Endothelial cell of umbilical vein (primary cell): ENCODE data around the gene PLEKHG5. TPM values are rescaled to one million over a fixed set of nuclear protein-coding genes. Genes with fewer than 3 reads are reported as not detected.

Experiments used
- Bru-seq: library from RNA; stranded (reverse); fragments of 400-500 nt; gene quantifications from one replicate; lab custom pipeline; 2021; lab: Mats Ljungman, UMichigan
- BruChase-seq, 2 experiments: library from RNA; stranded (reverse); fragments of 400-500 nt; gene quantifications; one replicate each; lab custom pipeline; 2021; lab: Mats Ljungman, UMichigan
- BruUV-seq: library from RNA; stranded (reverse); fragments of 400-500 nt; replicated peaks from 2 replicates; lab custom pipeline; 2021; lab: Mats Ljungman, UMichigan
- CTCF ChIA-PET: fragments of 300-600, 350-600 bp; sonication (Branson Sonifier 250); formaldehyde crosslinking; loops from one replicate; lab custom pipeline; 2021; ENCODE audit warnings: antibody characterized with exemption, inconsistent platforms; lab: Charles Lee
- POLR2A ChIA-PET: fragments of 300-600, 350-600 bp; sonication (Branson Sonifier 250); formaldehyde crosslinking; loops from one replicate; lab custom pipeline; 2021; ENCODE audit warnings: antibody characterized with exemption, inconsistent platforms; lab: Charles Lee
- DNase-seq: peaks from one replicate; pipeline ENCODE4 v3.0.0-alpha.2; 2011; ENCODE audit warnings: low read depth, low spot score
- FAIRE-seq: peaks from 2 replicates; lab custom pipeline; 2011; peaks lifted over from hg19 to GRCh38; lab: Jason Lieb, UNC
- H2AFZ ChIP-seq: 2 replicates; pipeline ENCODE4 v1.6.0; 2012; ENCODE audit warnings: low read depth, low read length, control low read depth, inconsistent platforms
- H3K27ac ChIP-seq: 2 replicates; pipeline ENCODE4 v1.5.1; 2011; ENCODE audit warnings: low read depth, mild to moderate bottlenecking, control low read depth, low read length, moderate library complexity; ENCODE audit not compliant: insufficient read depth
- H3K27me3 ChIP-seq, 2 experiments: 2 replicates each; pipeline versions ENCODE4 v1.6.0 to v1.6.1; 2011; ENCODE audit warnings: low read length in 2 of 2, mixed read lengths in 1 of 2; ENCODE audit not compliant: control insufficient read depth in 2 of 2, insufficient read depth in 2 of 2
- H3K36me3 ChIP-seq, 2 experiments: 2 replicates in 1 of 2; 3 replicates in 1 of 2; pipeline ENCODE4 v1.5.1; 2011; ENCODE audit warnings: low read length in 2 of 2, mild to moderate bottlenecking in 1 of 2, moderate library complexity in 1 of 2; ENCODE audit not compliant: control insufficient read depth in 2 of 2, insufficient read depth in 2 of 2; ENCODE audit errors: extremely low read depth in 1 of 2
- H3K4me1 ChIP-seq: 3 replicates; pipeline ENCODE4 v1.5.1; 2011; ENCODE audit warnings: mild to moderate bottlenecking, low read length; ENCODE audit not compliant: control insufficient read depth, insufficient read depth; ENCODE audit errors: extremely low read depth
- H3K4me2 ChIP-seq: 2 replicates; pipeline ENCODE4 v1.6.1; 2011; ENCODE audit warnings: low read length, control low read depth, mixed read lengths; ENCODE audit not compliant: insufficient read depth
- H3K4me3 ChIP-seq, 3 experiments: fragments of 200-600 bp in 1 of 3; sonication (generic), shearing (Covaris generic) in 1 of 3; replicated peaks in 1 of 3; 2 replicates each; pipeline ENCODE4 v1.5.1; 2011 to 2016; ENCODE audit warnings: control low read depth in 3 of 3, low read length in 3 of 3, mild to moderate bottlenecking in 2 of 3, inconsistent platforms in 1 of 3, low read depth in 1 of 3, moderate library complexity in 1 of 3; ENCODE audit not compliant: insufficient read depth in 1 of 3
- H3K79me2 ChIP-seq: 2 replicates; pipeline ENCODE4 v1.6.0; 2012; ENCODE audit warnings: low read length, inconsistent platforms; ENCODE audit not compliant: control insufficient read depth, insufficient read depth
- H3K9ac ChIP-seq: replicated peaks from 2 replicates; pipeline ENCODE3; 2011; ENCODE audit warnings: low read length, control low read depth; ENCODE audit not compliant: insufficient read depth; ENCODE audit errors: extremely low read depth
- H3K9me1 ChIP-seq: replicated peaks from 3 replicates; pipeline ENCODE4 v1.6.0; 2011; ENCODE audit warnings: mild to moderate bottlenecking, low read length; ENCODE audit not compliant: control insufficient read depth, insufficient read depth; ENCODE audit errors: extremely low read depth
- H3K9me3 ChIP-seq: replicated peaks from 2 replicates; pipeline ENCODE4 v1.5.1; 2012; ENCODE audit warnings: low read length, inconsistent platforms; ENCODE audit not compliant: control insufficient read depth, insufficient read depth
- H4K20me1 ChIP-seq: replicated peaks from 2 replicates; pipeline ENCODE3; 2011; ENCODE audit warnings: mild to moderate bottlenecking, low read length; ENCODE audit not compliant: control insufficient read depth, insufficient read depth; ENCODE audit errors: extremely low read depth
- CTCF ChIP-seq, 2 donors: IDR thresholded peaks; 1 replicate in 1 of 2; 2 replicates in 1 of 2; pipeline ENCODE4 v1.5.1; 2011; ENCODE audit warnings: low read length in 2 of 2, mild to moderate bottlenecking in 2 of 2, moderate library complexity in 2 of 2, control low read depth in 1 of 2, inconsistent platforms in 1 of 2, low read depth in 1 of 2; ENCODE audit not compliant: insufficient read depth in 1 of 2; ENCODE audit errors: extremely low read depth in 1 of 2
- EZH2 ChIP-seq: IDR thresholded peaks from 2 replicates; pipeline ENCODE4 v1.6.1; 2012; ENCODE audit warnings: borderline replicate concordance, low read depth, mild to moderate bottlenecking, moderate library complexity, low read length, inconsistent platforms; ENCODE audit not compliant: severe bottlenecking
- FOS ChIP-seq: IDR thresholded peaks from 2 replicates; pipeline ENCODE4 v1.6.1; 2011; ENCODE audit warnings: mild to moderate bottlenecking, low read length, moderate library complexity, borderline replicate concordance; ENCODE audit not compliant: insufficient read depth
- GATA2 ChIP-seq: IDR thresholded peaks from 2 replicates; pipeline ENCODE4 v1.7.0; 2011; ENCODE audit warnings: low read depth, mild to moderate bottlenecking, moderate library complexity, mixed read lengths, low read length; ENCODE audit not compliant: insufficient read length, insufficient read depth
- JUN ChIP-seq: IDR thresholded peaks from 2 replicates; pipeline ENCODE4 v1.6.1; 2011; ENCODE audit warnings: borderline replicate concordance, low read depth; ENCODE audit not compliant: insufficient read length, insufficient read depth
- MAX ChIP-seq: IDR thresholded peaks from 2 replicates; pipeline ENCODE4 v1.6.1; 2011; ENCODE audit not compliant: insufficient read depth, insufficient read length
- MYC ChIP-seq: IDR thresholded peaks from one replicate; pipeline ENCODE4 v1.6.1; 2011; ENCODE audit warnings: mild to moderate bottlenecking, low read depth, low read length
- POLR2A ChIP-seq: IDR thresholded peaks from 2 replicates; pipeline ENCODE4 v1.6.1; 2012; ENCODE audit warnings: low read depth, mild to moderate bottlenecking, control low read depth, low read length
- POLR2AphosphoS5 ChIP-seq: IDR thresholded peaks from 2 replicates; pipeline ENCODE4 v1.6.1; 2012; ENCODE audit warnings: low read depth, mild to moderate bottlenecking, control low read depth, low read length, moderate library complexity; ENCODE audit not compliant: insufficient read depth
- dilution Hi-C: fragments of 300-500 bp; cut with MboI; formaldehyde crosslinking; loops from one replicate; pipeline ENCODE4 v1.15.0; 2019; ENCODE audit warnings: low sequenced_read_pairs; ENCODE audit not compliant: extremely low pct_ligation_motif_present
- intact Hi-C: fragments of 100-400 bp; cut with micrococcal nuclease; formaldehyde crosslinking; loops from one replicate; pipeline ENCODE4 v1.10.0; 2022
- long read RNA-seq: library from polyadenylated mRNA; stranded (forward); transcript quantifications from one replicate; pipeline ENCODE4 v2.0.0, GENCODE V29; 2021
- polyA minus RNA-seq, 3 experiments: library from RNA; depleted of rRNA, polyadenylated mRNA; stranded (reverse); fragments of >200 nt; gene quantifications; 1 replicate in 1 of 3; 2 replicates in 2 of 3; pipeline ENCODE4 v1.2.3, GENCODE V29; 2011
- polyA plus RNA-seq, 4 experiments: library from polyadenylated mRNA; depleted of rRNA in 3 of 4; stranded (reverse) in 3 of 4; unstranded in 1 of 4; fragments of >200 nt; gene quantifications; 2 replicates each; pipeline versions ENCODE4 v1.2.1 to v1.2.3, GENCODE V29; 2011 to 2012; ENCODE audit warnings: missing spikeins in 1 of 4
- total RNA-seq: library from RNA; stranded (reverse); gene quantifications from 2 replicates; pipeline ENCODE4 v1.2.3, GENCODE V29; 2021

The PLEKHG5 gene
- total RNA-seq (56.9 and 68.3 TPM in 2 replicates), polyA plus RNA-seq (30.6 and 40.8 TPM in 2 replicates), polyA minus RNA-seq (24.3 and 28.8 TPM in 2 replicates), Bru-seq, nascent RNA (percentile 47 among the genes with signal in this experiment), BruChase-seq, experiment 1, labeled RNA remaining after a 6-hour chase (percentile 84 among the genes with signal in this experiment), BruChase-seq, experiment 2, labeled RNA remaining after a 2-hour chase (percentile 69 among the genes with signal in this experiment)
- 15.3 and 21.4 TPM in 2 replicates for polyA plus RNA-seq (2011; cell fraction: cytosol; rRNA removed)
- 140 and 157 TPM in 2 replicates for polyA plus RNA-seq (2011; cell fraction: nucleus; rRNA removed)
- polyA plus RNA-seq (2012), result 25.4 and 32.1 TPM in 2 replicates
- 1.3 TPM for polyA minus RNA-seq (2011; cell fraction: cytosol; rRNA and poly(A)+ RNA removed)
- polyA minus RNA-seq (2011; cell fraction: nucleus; rRNA and poly(A)+ RNA removed), result 33.5 and 67.5 TPM in 2 replicates
- long read RNA-seq, full-length matches to known transcripts, result 4 of 47 reads
- long read RNA-seq, partial matches to known transcripts, result 22 of 47 reads
- long read RNA-seq, other reads (novel, unspliced or antisense), result 21 of 47 reads

- peak; percentile 81 for DNase-seq
- intact Hi-C loops, result loop anchor here (1.0 to 10.0 kb wide), 4 partner anchors 32 to 293 kb away; partner anchors contain the start of genes CAMTA1 and KLHL21
- no peaks in the 10 kb centered on the region for H3K9me1 ChIP-seq
- no peaks in the 10 kb centered on the region for H4K20me1 ChIP-seq
- H2AFZ ChIP-seq, result no peak within 1 kb of the TSS
- H3K27me3 ChIP-seq, result no peaks in the 10 kb centered on the region
- TF ChIP-seq POLR2A (peak; percentile 57), JUN (peak; percentile 47), MAX (no peak), POLR2AphosphoS5 (peak; percentile 74), CTCF (IDR thresholded peaks at IDR 0.05; ENCODE audit: extremely low read depth in 1 of 2, insufficient read depth in 1 of 2, low read depth in 1 of 2, low read length in 2 of 2) (no peak), FOS (peak; percentile 94), GATA2 (no peak), MYC (no peak), EZH2 (no peak)
- ChIA-PET CTCF (interaction anchor here (0.8 to 10.9 kb wide), 11 partner anchors 9 to 245 kb away, joined by 3 to 113 read pairs (median 4); no protein-coding TSS in a partner anchor), POLR2A (interaction anchor here (0.6 to 0.7 kb wide), 3 partner anchors 31 to 89 kb away, joined by 3 to 5 read pairs (median 3); partner anchors contain the start of gene ZBTB48)
- H3K9me3 ChIP-seq, result no peaks in the 10 kb centered on the region
- H3K27ac ChIP-seq, result peak within 1 kb of the TSS; percentile 86
- H3K9ac ChIP-seq, result peak within 1 kb of the TSS; percentile 59
- H3K79me2 ChIP-seq, result no peaks in the 10 kb centered on the region
- H3K36me3 ChIP-seq, result no peaks in the 10 kb centered on the region
- peak within 1 kb of the TSS; percentile 26 to 62 (median 43) for H3K4me3 ChIP-seq
- peak within 1 kb of the TSS; percentile 79 for H3K4me2 ChIP-seq
- peaks cover 46% of the 10 kb centered on the region for H3K4me1 ChIP-seq
- dilution Hi-C loops, result no loop called here
- BruUV-seq, result no TSS peak
- peak; percentile 98 for FAIRE-seq
These were observed at the start of gene PLEKHG5 for GRCh38 chr1:6491480-6491962. Gene PLEKHG5, minus strand, starts transcription at chr1:6491667. Its CDS starts 14,096 bp downstream, at chr1:6477571.
